Endothelial cell of umbilical vein (primary cell): Measurements from ENCODE around the gene C1orf122.

ENCODE experiments used
- EZH2 ChIP-seq: IDR thresholded peaks from 2 replicates; pipeline ENCODE4 v1.6.1; 2012; ENCODE audit warnings: borderline replicate concordance, low read depth, mild to moderate bottlenecking, moderate library complexity, low read length, inconsistent platforms; ENCODE audit not compliant: severe bottlenecking
- POLR2A ChIP-seq: IDR thresholded peaks from 2 replicates; pipeline ENCODE4 v1.6.1; 2012; ENCODE audit warnings: low read depth, mild to moderate bottlenecking, control low read depth, low read length
- POLR2AphosphoS5 ChIP-seq: IDR thresholded peaks from 2 replicates; pipeline ENCODE4 v1.6.1; 2012; ENCODE audit warnings: low read depth, mild to moderate bottlenecking, control low read depth, low read length, moderate library complexity; ENCODE audit not compliant: insufficient read depth
- TF ChIP-seq, protein P1 (sequence below), 2 donors: IDR thresholded peaks; 1 replicate in 1 of 2; 2 replicates in 1 of 2; pipeline ENCODE4 v1.5.1; 2011; ENCODE audit warnings: low read length in 2 of 2, mild to moderate bottlenecking in 2 of 2, moderate library complexity in 2 of 2, control low read depth in 1 of 2, inconsistent platforms in 1 of 2, low read depth in 1 of 2; ENCODE audit not compliant: insufficient read depth in 1 of 2; ENCODE audit errors: extremely low read depth in 1 of 2

DNA sequence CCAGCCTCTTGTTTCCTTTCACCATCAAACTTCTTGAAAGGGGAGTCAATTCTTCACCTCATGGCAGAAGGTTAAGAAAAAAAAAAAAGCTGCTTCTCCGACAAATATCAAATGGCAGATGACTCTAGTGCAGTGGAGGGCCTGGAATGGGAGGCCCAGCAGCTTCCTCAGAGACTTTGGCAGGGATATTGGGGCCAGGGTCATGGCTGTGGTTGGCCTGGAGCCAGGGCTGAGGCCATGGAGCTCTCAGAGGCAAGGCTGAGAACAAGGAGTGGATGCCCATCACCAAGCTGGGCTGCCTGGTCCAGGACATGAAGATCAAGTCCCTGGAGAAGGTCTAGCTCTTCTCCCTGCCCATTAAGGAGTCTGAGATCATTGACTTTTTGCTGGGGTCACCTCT is 33.1 kb downstream of the C1orf122 start:
- TF ChIP-seq, protein P1, sequence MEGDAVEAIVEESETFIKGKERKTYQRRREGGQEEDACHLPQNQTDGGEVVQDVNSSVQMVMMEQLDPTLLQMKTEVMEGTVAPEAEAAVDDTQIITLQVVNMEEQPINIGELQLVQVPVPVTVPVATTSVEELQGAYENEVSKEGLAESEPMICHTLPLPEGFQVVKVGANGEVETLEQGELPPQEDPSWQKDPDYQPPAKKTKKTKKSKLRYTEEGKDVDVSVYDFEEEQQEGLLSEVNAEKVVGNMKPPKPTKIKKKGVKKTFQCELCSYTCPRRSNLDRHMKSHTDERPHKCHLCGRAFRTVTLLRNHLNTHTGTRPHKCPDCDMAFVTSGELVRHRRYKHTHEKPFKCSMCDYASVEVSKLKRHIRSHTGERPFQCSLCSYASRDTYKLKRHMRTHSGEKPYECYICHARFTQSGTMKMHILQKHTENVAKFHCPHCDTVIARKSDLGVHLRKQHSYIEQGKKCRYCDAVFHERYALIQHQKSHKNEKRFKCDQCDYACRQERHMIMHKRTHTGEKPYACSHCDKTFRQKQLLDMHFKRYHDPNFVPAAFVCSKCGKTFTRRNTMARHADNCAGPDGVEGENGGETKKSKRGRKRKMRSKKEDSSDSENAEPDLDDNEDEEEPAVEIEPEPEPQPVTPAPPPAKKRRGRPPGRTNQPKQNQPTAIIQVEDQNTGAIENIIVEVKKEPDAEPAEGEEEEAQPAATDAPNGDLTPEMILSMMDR (IDR thresholded peaks at IDR 0.05; ENCODE audit: extremely low read depth in 1 of 2, insufficient read depth in 1 of 2, low read depth in 1 of 2, low read length in 2 of 2) = no peak
- no peak for TF ChIP-seq POLR2A
- TF ChIP-seq EZH2 = no peak
- no peak for TF ChIP-seq POLR2AphosphoS5
